ENCODE results near the gene GPR139. TPM values are rescaled to one million over a fixed set of nuclear protein-coding genes. Genes with fewer than 3 reads are reported as not detected.

Gene GPR139
- total and polyA plus RNA-seq, 10 of the 15 experiments (the other 5 are each of a cell fraction or from before 2014, with no cell fraction given), result not detected

GRCh38 chr16:20045886-20046285 lies 27.8 kb downstream of the GPR139 start:
- intact Hi-C loops (cut with micrococcal nuclease; ENCODE audit: unreplicated experiment) (no loop called here), in situ Hi-C loops (cut with MboI) (no loop called here)
- H3K9ac ChIP-seq (ENCODE audit: control insufficient read depth, insufficient read depth, low read length), result no peak overlapping the region
- no peaks in the 10 kb centered on the region for H3K9me3 ChIP-seq (replicated peaks; ENCODE audit: control insufficient read depth, insufficient read depth, low read length)
- BruUV-seq (replicated peaks), result no TSS peak
- no peak overlapping the region for H3K4me3 ChIP-seq
- no peak for DNase-seq (ENCODE audit: low read depth, low spot score)
- H3K4me2 ChIP-seq (ENCODE audit: control insufficient read depth, insufficient read depth), result no peak overlapping the region
- no peak for FAIRE-seq
- no peaks in the 10 kb centered on the region; a peak in 1 of 4 replicates for H3K27me3 ChIP-seq (replicated peaks in 1 of 2; ENCODE audit: control insufficient read depth in 2 of 2, insufficient read depth in 2 of 2, low read length in 1 of 2)
- no peak overlapping the region for H2AFZ ChIP-seq (ENCODE audit: control insufficient read depth, low read depth, low read length)
- H3K36me3 ChIP-seq (ENCODE audit: control insufficient read depth in 2 of 2, insufficient read depth in 2 of 2, low read length in 1 of 2), result no peaks in the 10 kb centered on the region
- H3K4me1 ChIP-seq (ENCODE audit: control insufficient read depth, insufficient read depth, low read length), result no peaks in the 10 kb centered on the region
- SMC1A ChIA-PET (ENCODE audit: uncharacterized antibody, unreplicated experiment), result no interaction called here
- TF ChIP-seq, protein P1, sequence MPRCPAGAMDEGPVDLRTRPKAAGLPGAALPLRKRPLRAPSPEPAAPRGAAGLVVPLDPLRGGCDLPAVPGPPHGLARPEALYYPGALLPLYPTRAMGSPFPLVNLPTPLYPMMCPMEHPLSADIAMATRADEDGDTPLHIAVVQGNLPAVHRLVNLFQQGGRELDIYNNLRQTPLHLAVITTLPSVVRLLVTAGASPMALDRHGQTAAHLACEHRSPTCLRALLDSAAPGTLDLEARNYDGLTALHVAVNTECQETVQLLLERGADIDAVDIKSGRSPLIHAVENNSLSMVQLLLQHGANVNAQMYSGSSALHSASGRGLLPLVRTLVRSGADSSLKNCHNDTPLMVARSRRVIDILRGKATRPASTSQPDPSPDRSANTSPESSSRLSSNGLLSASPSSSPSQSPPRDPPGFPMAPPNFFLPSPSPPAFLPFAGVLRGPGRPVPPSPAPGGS (IDR thresholded peaks at IDR 0.05; ENCODE audit: borderline replicate concordance, insufficient read depth, low read depth, low read length, poor library complexity, severe bottlenecking), result no peak
- TF ChIP-seq ZNF384 (IDR thresholded peaks at IDR 0.05; ENCODE audit: borderline replicate concordance, low read depth, low read length) (no peak), DPF2 (IDR thresholded peaks at IDR 0.05) (no peak), SMAD5 (IDR thresholded peaks at IDR 0.05; ENCODE audit: low read depth) (no peak), NBN (IDR thresholded peaks at IDR 0.05) (no peak), MEF2A (IDR thresholded peaks at IDR 0.05; ENCODE audit: insufficient read depth, low read depth, low read length) (no peak), SP1 (IDR thresholded peaks at IDR 0.05; ENCODE audit: low read depth, low read length) (no peak), PAX5 (IDR thresholded peaks at IDR 0.05; ENCODE audit: borderline replicate concordance, low read depth, low read length) (no peak), RCOR1 (conservative IDR thresholded peaks at IDR 0.05; ENCODE audit: low read depth, low read length) (no peak), LARP7 (IDR thresholded peaks at IDR 0.05) (no peak), TCF7 (IDR thresholded peaks at IDR 0.05; ENCODE audit: borderline replicate concordance) (no peak), SUPT20H (IDR thresholded peaks at IDR 0.05; ENCODE audit: borderline replicate concordance, control insufficient read depth, low read depth, low read length) (no peak), HDGF (IDR thresholded peaks at IDR 0.05) (no peak), BRCA1 (IDR thresholded peaks at IDR 0.05; ENCODE audit: low read depth, low read length) (no peak)
- TF ChIP-seq, protein P2, sequence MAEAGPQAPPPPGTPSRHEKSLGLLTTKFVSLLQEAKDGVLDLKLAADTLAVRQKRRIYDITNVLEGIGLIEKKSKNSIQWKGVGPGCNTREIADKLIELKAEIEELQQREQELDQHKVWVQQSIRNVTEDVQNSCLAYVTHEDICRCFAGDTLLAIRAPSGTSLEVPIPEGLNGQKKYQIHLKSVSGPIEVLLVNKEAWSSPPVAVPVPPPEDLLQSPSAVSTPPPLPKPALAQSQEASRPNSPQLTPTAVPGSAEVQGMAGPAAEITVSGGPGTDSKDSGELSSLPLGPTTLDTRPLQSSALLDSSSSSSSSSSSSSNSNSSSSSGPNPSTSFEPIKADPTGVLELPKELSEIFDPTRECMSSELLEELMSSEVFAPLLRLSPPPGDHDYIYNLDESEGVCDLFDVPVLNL (IDR thresholded peaks at IDR 0.05; ENCODE audit: low read depth, low read length), result no peak
- TF ChIP-seq, protein P3, sequence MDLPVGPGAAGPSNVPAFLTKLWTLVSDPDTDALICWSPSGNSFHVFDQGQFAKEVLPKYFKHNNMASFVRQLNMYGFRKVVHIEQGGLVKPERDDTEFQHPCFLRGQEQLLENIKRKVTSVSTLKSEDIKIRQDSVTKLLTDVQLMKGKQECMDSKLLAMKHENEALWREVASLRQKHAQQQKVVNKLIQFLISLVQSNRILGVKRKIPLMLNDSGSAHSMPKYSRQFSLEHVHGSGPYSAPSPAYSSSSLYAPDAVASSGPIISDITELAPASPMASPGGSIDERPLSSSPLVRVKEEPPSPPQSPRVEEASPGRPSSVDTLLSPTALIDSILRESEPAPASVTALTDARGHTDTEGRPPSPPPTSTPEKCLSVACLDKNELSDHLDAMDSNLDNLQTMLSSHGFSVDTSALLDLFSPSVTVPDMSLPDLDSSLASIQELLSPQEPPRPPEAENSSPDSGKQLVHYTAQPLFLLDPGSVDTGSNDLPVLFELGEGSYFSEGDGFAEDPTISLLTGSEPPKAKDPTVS (IDR thresholded peaks at IDR 0.05; ENCODE audit: low read depth, low read length), result no peak
- no peak overlapping the region for H3K27ac ChIP-seq (ENCODE audit: control insufficient read depth, insufficient read depth)
- H3K79me2 ChIP-seq (ENCODE audit: control insufficient read depth, insufficient read depth, low read length), result no peaks in the 10 kb centered on the region
- POLR2A ChIA-PET, result no interaction called here
- RAD21 ChIA-PET (ENCODE audit: unreplicated experiment), result no interaction called here
- CTCF ChIA-PET, result interaction anchor here (1.1 to 1.4 kb wide), 2 partner anchors 11 to 15 kb away, joined by 3 to 4 read pairs; no protein-coding TSS in a partner anchor
- no peaks in the 10 kb centered on the region; the same call in 1 of the 2 replicates for H4K20me1 ChIP-seq (ENCODE audit: control insufficient read depth, insufficient read depth)
- no peak for ATAC-seq
- WGBS (ENCODE audit: insufficient coverage, insufficient replicate concordance, low lambda C conversion rate, missing lambda C conversion rate), result 3% methylated on average over 3 of the region's 3 CpGs

Data from GM12878 (cell line).